Activated CD8-positive, alpha-beta memory T cell treated with anti-CD3 and anti-CD28 coated beads, Interleukin-2, amount 10 ng/mL, durations not matched to agents 7 days and 5 days (primary cell): ENCODE results near the gene MICAL3. TPM values are rescaled to one million over a fixed set of nuclear protein-coding genes. Genes with fewer than 3 reads are reported as not detected.

Experiments used
- microRNA-seq: library from miRNA; unstranded; fragments of <30 nt; microRNA quantifications from one replicate; pipeline ENCODE4 v1.2.0, GENCODE V29; 2022
- total RNA-seq, 2 experiments: library from RNA; stranded (reverse); gene quantifications; one replicate each; pipeline ENCODE4 v1.2.3, GENCODE V29; 2021

Gene MICAL3
- total RNA-seq, 2 experiments from 2014 or later: 38.8 to 41.7 TPM

Small RNA genes lying within 50 kb of the gene (microRNA-seq; reads per million reads assigned to microRNA genes)
- gene MIR3198-1 (not detected), gene MIR648 (not detected)

Other genes with a start within 250 kb of the MICAL3 start
- 10 to 100 TPM; 38.9 to 46.8 TPM for gene PEX26, start 53.4 kb upstream of the MICAL3 start, total RNA-seq
- gene TUBA8, start 86.2 kb upstream of the MICAL3 start, total RNA-seq: 1 to 10 TPM in 1 of 2 experiments, under 1 TPM in 1; 0.42 to 1.7 TPM
- 100 to 1,000 TPM in 1 of 2 experiments, 10 to 100 TPM in 1; 72.3 to 121 TPM for gene USP18, start 125.6 kb upstream of the MICAL3 start, total RNA-seq